BLaER1 (cell line): ENCODE results near the gene GDF15.

Experiments used
- H3K27ac ChIP-seq: shearing (Covaris generic); formaldehyde crosslinking; 2 replicates; pipeline ENCODE4 v1.8.1; 2022
- H3K27me3 ChIP-seq: shearing (Covaris generic); formaldehyde crosslinking; 2 replicates; pipeline ENCODE4 v1.8.1; 2022
- H3K36me3 ChIP-seq: shearing (Covaris generic); formaldehyde crosslinking; 2 replicates; pipeline ENCODE4 v1.8.1; 2022
- H3K4me1 ChIP-seq: shearing (Covaris generic); formaldehyde crosslinking; 2 replicates; pipeline ENCODE4 v1.8.1; 2022
- H3K4me2 ChIP-seq: shearing (Covaris generic); formaldehyde crosslinking; 2 replicates; pipeline ENCODE4 v1.8.1; 2022
- H3K4me3 ChIP-seq: shearing (Covaris generic); formaldehyde crosslinking; 2 replicates; pipeline ENCODE4 v1.8.1; 2022
- H3K9ac ChIP-seq: shearing (Covaris generic); formaldehyde crosslinking; 2 replicates; pipeline ENCODE4 v1.8.1; 2022
- H3K9me3 ChIP-seq: shearing (Covaris generic); formaldehyde crosslinking; 2 replicates; pipeline ENCODE4 v1.8.1; 2022
- H4K20me1 ChIP-seq: shearing (Covaris generic); formaldehyde crosslinking; 2 replicates; pipeline ENCODE4 v1.8.1; 2022
- Cebpa-rat ChIP-seq: shearing (Covaris generic); IDR thresholded peaks from 2 replicates; pipeline ENCODE4 v1.8.1; 2022

Gene GDF15

DNA sequence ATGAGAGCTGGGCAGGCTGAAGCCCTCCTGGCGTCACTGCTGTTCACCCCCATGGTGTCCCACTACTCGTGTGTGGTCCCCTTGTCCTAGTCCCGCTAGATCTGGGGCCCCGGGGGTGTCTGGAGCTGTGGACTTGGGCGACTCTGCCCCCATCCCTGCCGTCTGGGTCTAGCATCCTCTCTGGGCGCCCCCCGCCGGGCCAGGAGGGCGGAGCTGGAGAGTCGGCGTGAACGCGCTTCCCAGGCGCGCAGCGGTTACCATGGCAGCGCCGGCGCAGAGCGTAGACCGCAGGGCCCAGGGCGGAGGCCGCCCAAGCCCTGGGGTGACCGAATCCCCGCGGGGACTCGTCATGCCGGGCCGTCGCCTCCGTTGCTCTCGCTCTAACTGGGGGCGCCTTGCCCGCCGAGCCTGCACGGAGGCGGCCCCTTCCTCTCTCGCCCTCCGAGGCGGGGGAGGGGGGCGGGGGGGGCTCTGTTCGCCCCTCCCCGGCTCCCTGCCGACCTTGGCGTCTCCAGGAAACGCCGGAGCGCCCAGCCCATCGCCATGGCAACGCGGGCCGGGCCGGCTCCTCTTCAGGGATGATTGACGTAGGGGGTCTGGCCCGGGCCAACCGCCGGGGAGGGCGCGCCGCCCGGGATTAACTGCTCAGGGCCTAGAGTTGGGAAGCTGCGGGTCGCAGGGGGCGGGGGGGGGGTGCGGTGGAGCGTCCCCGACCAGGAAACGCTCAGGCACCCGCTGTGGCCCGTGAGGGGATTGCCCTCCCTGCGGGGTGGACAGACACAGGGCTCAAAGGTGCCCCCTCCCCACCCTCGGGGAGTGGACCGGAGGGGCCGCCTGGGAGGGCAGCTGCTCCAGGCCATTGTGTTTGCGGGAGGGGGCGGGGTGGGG, 43.1 kb downstream of the GDF15 start:
- Histone ChIP-seq H3K27me3 (no peaks in the 10 kb centered on the region), H3K4me3 (peak overlapping the region; percentile 58), H3K9ac (peak overlapping the region; percentile 68), H3K4me2 (peak overlapping the region; percentile 98), H3K27ac (peak overlapping the region; percentile 85), H3K36me3 (peaks cover 9% of the 10 kb centered on the region; the same call in 1 of the 2 replicates), H3K4me1 (peaks cover 85% of the 10 kb centered on the region), H3K9me3 (no peaks in the 10 kb centered on the region), H4K20me1 (peaks cover 43% of the 10 kb centered on the region)
- no peak for TF ChIP-seq Cebpa-rat

DNA sequence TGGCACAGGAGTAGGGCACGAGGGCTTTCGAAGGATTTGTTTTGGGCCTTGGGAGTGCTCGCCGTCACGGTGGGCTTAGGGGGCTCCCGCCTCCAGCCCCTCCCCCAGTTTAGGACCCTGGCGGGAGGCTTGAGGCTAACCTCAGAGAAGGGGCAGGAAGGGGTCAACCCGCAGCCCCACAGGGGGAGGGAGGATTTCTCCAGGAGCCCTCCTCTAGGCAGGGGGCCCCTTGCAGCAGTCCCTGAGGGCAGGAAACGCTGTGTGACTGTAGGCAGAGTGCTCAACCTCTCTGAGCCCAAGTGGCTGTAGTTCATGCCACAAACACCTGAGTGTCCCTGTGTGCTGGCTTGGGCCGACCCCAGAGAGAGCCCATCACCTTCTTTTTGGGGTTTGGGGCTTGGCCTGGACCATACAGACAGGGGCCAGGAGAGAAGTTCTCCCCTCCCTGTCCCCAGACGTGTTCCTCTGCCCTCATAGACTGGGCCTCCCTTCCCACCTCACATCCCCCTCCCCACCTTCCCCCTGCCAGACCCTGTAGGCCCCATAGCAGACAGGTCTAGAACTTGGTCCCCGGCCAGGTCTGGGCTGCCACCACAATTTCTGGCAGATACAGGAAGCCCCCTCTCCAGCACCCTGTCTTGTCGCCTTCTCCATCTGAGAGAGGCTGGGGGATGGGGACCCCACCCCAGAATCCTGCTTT, 43.9 kb downstream of the GDF15 start:
- Histone ChIP-seq H3K4me3 (peak overlapping the region; percentile 58), H3K27ac (peak overlapping the region; percentile 85), H4K20me1 (peaks cover 45% of the 10 kb centered on the region), H3K9me3 (no peaks in the 10 kb centered on the region), H3K36me3 (peaks cover 14% of the 10 kb centered on the region; the same call in 1 of the 2 replicates), H3K27me3 (no peaks in the 10 kb centered on the region), H3K4me1 (peaks cover 85% of the 10 kb centered on the region), H3K4me2 (peak overlapping the region; percentile 98), H3K9ac (peak overlapping the region; percentile 68)
- TF ChIP-seq Cebpa-rat: no peak

GRCh38 chr19:18430417-18431144, 44.6 kb downstream of the GDF15 start:
- Histone ChIP-seq H3K9ac (peak overlapping the region; percentile 68; the same call in 1 of the 2 replicates), H3K4me3 (peak overlapping the region; percentile 58; the same call in 1 of the 2 replicates), H3K27ac (peak overlapping the region; percentile 85), H3K36me3 (peaks cover 22% of the 10 kb centered on the region), H3K27me3 (no peaks in the 10 kb centered on the region), H3K9me3 (no peaks in the 10 kb centered on the region), H3K4me1 (peaks cover 85% of the 10 kb centered on the region), H3K4me2 (peak overlapping the region; percentile 98), H4K20me1 (peaks cover 45% of the 10 kb centered on the region)
- no peak for TF ChIP-seq Cebpa-rat

DNA sequence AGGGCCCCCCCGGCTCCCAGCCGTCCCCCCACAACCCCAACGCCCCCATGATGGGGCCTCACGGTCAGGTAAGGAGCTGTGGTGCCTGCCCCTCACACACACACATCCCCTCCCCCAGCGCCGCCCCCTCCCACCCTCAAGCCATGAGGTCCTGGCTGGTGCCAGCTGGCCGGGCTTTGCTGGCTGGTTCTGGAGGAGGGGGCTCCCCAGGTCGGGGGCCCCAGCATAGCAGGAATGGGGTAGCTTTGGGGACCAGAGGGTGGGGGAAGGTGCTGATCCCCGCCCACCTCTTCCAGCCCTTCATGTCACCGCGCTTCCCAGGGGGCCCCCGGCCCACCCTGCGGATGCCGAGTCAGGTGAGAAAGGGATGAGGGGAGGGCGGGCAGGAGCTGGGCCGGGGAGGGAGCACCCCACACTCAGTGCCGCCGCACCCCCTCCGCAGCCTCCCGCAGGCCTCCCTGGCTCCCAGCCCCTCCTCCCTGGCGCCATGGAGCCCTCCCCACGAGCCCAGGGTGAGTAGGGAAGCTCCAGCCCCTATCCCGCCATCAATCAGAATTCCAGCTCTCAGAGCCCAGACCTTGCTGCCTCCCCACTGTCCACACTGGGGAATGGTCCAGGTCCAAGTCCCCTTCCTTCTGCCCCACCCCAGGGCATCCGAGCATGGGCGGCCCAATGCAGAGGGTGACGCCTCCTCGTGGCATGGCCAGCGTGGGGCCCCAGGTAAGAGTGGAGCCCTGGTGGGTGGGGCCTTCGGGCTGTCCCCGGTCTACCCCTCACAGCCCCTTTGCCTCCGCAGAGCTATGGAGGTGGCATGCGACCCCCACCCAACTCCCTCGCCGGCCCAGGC, 45.6 kb downstream of the GDF15 start:
- TF ChIP-seq Cebpa-rat: no peak
- Histone ChIP-seq H3K27ac (peak overlapping the region; percentile 88), H3K36me3 (peaks cover 31% of the 10 kb centered on the region), H3K9me3 (no peaks in the 10 kb centered on the region), H4K20me1 (peaks cover 45% of the 10 kb centered on the region), H3K9ac (0 out of 2 replicates have a peak overlapping the region, but pooled peaks have one; percentile 53), H3K4me3 (no peak overlapping the region; the same call in 1 of the 2 replicates), H3K4me1 (peaks cover 85% of the 10 kb centered on the region), H3K4me2 (peak overlapping the region; percentile 96), H3K27me3 (no peaks in the 10 kb centered on the region)

DNA sequence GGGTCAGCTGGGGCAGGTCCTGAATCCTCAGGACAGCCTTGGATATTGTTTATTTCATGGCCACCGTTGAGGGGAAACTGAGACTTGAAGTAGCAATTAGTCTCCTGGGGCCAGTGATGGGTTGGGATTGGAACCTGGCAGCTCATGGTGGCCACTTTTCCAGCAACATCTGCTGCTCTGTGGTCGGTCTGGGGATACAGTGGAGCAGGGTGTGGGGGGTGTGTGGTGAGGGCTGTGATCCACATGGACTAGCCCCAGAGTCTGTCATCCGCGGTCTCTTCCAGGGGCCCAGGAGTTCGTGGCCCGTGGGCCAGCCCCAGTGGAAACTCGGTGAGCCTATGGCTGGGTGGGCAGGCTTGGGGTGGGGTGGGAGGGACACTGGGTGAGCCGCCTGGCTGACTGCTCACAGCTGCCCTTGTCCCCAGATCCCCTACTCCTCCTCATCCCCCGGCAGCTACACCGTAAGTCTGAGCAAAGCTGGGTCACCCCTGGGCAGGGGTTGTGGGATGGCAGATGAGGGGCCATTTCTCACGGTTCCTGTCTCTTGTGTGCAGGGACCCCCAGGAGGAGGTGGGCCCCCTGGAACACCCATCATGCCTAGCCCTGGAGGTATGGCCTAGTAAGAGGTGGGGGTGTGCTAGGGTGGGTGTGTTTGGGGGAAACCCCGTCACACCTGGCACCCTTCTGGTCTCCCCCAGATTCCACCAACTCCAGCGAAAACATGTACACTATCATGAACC, 46.5 kb downstream of the GDF15 start:
- H3K9ac ChIP-seq: peak overlapping the region; percentile 84
- H3K4me1 ChIP-seq: peaks cover 81% of the 10 kb centered on the region
- H3K4me2 ChIP-seq: peak overlapping the region; percentile 96
- H4K20me1 ChIP-seq: peaks cover 40% of the 10 kb centered on the region
- no peak for TF ChIP-seq Cebpa-rat
- no peaks in the 10 kb centered on the region for H3K27me3 ChIP-seq
- peak overlapping the region; percentile 88 for H3K27ac ChIP-seq
- H3K9me3 ChIP-seq: no peaks in the 10 kb centered on the region
- H3K4me3 ChIP-seq: peak overlapping the region; percentile 76
- peaks cover 27% of the 10 kb centered on the region for H3K36me3 ChIP-seq

DNA sequence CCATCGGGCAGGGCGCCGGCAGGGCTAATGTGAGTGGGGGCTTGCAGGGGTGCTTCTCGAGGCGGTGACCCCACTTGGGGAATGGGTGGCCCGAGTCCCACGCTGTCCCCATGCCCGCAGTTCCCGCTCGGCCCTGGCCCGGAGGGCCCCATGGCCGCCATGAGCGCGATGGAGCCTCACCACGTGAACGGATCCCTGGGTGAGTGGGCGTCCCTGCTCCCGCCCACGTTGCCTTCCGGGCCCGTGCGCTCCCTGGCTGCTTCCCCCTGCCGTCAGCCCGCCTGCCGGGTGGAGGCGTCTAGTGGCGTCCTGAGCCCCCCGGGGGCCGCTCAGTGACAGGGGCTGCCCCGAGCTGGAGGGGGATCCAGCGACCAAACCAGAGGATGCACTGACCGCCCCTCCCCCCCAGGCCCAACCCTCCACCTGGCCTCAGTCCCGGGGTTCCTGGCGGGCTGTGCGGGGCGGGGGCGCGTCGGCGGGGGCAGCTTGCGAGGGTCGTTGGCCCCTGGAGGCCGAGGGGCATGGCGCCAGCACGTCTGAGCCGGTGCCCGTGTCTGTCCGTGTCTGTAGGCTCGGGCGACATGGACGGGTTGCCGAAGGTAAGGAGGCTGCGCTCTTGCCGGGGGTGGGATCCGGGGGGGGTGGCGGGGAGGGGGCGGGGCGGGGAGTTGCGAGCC, 47.2 kb downstream of the GDF15 start:
- peaks cover 36% of the 10 kb centered on the region for H4K20me1 ChIP-seq
- peak overlapping the region; percentile 88 for H3K27ac ChIP-seq
- peak overlapping the region; percentile 84 for H3K9ac ChIP-seq
- TF ChIP-seq Cebpa-rat: no peak
- H3K4me2 ChIP-seq: peak overlapping the region; percentile 96
- no peaks in the 10 kb centered on the region for H3K9me3 ChIP-seq
- peaks cover 27% of the 10 kb centered on the region for H3K36me3 ChIP-seq
- peaks cover 75% of the 10 kb centered on the region for H3K4me1 ChIP-seq
- no peaks in the 10 kb centered on the region for H3K27me3 ChIP-seq
- peak overlapping the region; percentile 76 for H3K4me3 ChIP-seq

DNA sequence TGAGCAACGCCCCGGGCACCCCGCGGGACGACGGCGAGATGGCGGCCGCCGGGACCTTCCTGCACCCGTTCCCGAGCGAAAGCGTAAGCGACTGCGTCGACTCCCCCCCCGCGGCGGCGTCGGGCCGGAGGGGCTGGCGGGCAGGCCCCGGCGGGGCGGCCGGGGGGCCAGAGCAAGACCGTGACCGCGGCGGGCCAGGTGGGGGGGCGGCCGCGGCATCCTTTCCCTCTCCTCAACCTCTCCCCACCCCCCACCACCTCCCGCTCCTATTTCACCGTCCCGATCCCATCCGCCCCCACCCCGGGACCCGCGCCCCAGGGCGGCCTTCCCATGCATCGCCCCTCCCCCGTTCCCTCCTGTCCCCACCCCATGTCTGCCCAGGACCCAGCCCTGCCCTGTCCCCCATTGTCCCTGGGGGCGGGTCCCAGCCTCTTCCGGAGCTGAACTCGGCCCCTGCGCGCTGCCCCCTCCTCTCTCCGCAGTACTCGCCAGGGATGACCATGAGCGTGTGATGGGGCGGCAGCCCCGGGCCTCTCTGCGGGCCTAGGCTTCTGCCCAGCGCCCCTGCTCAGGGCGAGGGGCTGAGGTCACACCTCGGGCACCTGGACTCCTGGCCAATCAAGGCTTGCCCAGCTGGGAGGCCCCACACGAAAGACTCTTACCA, 47.9 kb downstream of the GDF15 start:
- Histone ChIP-seq H3K9me3 (no peaks in the 10 kb centered on the region), H3K4me2 (peak overlapping the region; percentile 96), H3K4me3 (peak overlapping the region; percentile 76), H4K20me1 (peaks cover 36% of the 10 kb centered on the region), H3K27ac (peak overlapping the region; percentile 74), H3K36me3 (peaks cover 27% of the 10 kb centered on the region), H3K9ac (peak overlapping the region; percentile 84), H3K4me1 (peaks cover 75% of the 10 kb centered on the region), H3K27me3 (no peaks in the 10 kb centered on the region)
- no peak for TF ChIP-seq Cebpa-rat
